Measurements from ENCODE around the gene HDAC4. TPM values are rescaled to one million over a fixed set of nuclear protein-coding genes. Genes with fewer than 3 reads are reported as not detected.
A peak's percentile ranks its signal among the peaks of the same experiment; 100 is the strongest.

The HDAC4 gene
- total and polyA plus RNA-seq, 4 donors: 2.9 to 37.2 (median 4.4) TPM

DNA sequence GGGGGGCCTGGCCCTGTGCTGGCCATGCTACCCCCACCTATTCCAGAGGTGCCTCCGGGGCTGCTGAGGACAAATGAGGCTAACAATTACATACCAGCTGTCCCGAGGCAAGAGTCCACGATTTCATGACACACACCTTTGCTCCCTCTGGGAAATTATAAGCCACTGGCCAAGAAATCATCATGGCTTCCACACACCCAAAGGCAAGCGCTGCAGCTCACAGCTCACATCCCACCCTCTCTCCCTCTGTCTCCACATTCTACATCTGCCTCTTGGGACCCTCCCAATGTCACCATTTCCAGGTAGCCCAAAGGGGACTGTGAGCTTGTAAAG is 134.4 kb downstream of the HDAC4 start:
- no peak overlapping the region for H3K9ac ChIP-seq (ENCODE audit: low read depth in 1 of 2, low read length in 2 of 2)
- DNase-seq (ENCODE audit: low spot score): no peak
- TF ChIP-seq FOXA1 (IDR thresholded peaks at IDR 0.05) (no peak), NR2F2 (IDR thresholded peaks at IDR 0.05) (no peak)
- no peaks in the 10 kb centered on the region for H3K27me3 ChIP-seq (ENCODE audit: control insufficient read depth in 4 of 4, insufficient read depth in 4 of 4, low read length in 3 of 4)
- H3K36me3 ChIP-seq (ENCODE audit: control insufficient read depth in 4 of 4, insufficient read depth in 3 of 4, low read depth in 1 of 4, low read length in 3 of 4): no peaks in the 10 kb centered on the region
- 65% methylated on average over 4 of the region's 4 CpGs for WGBS
- H3K4me3 ChIP-seq (ENCODE audit: low read depth in 1 of 3, low read length in 3 of 3): no peak overlapping the region
- peaks cover 16 to 32% (median 26%) of the 10 kb centered on the region in 4 donors for H3K4me1 ChIP-seq (ENCODE audit: control insufficient read depth in 4 of 4, insufficient read depth in 4 of 4, low read length in 3 of 4)
- H3K27ac ChIP-seq (ENCODE audit: low read depth in 1 of 2, low read length in 2 of 2): no peak overlapping the region
- H3K9me3 ChIP-seq (ENCODE audit: control insufficient read depth in 4 of 4, low read length in 3 of 4): no peaks in the 10 kb centered on the region

- TF ChIP-seq SP1 (IDR thresholded peaks at IDR 0.05): no peak
- Histone ChIP-seq H3K4me1 (ENCODE audit: control insufficient read depth in 4 of 4, insufficient read depth in 4 of 4, low read length in 3 of 4) (peaks cover 16 to 32% (median 26%) of the 10 kb centered on the region in 4 donors), H3K9ac (ENCODE audit: low read depth in 1 of 2, low read length in 2 of 2) (no peak overlapping the region), H3K9me3 (ENCODE audit: control insufficient read depth in 4 of 4, low read length in 3 of 4) (no peaks in the 10 kb centered on the region), H3K4me3 (ENCODE audit: low read depth in 1 of 3, low read length in 3 of 3) (no peak overlapping the region), H3K27me3 (ENCODE audit: control insufficient read depth in 4 of 4, insufficient read depth in 4 of 4, low read length in 3 of 4) (no peaks in the 10 kb centered on the region), H3K36me3 (ENCODE audit: control insufficient read depth in 4 of 4, insufficient read depth in 3 of 4, low read depth in 1 of 4, low read length in 3 of 4) (no peaks in the 10 kb centered on the region), H3K27ac (ENCODE audit: low read depth in 1 of 2, low read length in 2 of 2) (no peak overlapping the region)
- 97% methylated on average over 14 of the region's 14 CpGs for WGBS
- peak; percentile 31 for DNase-seq (ENCODE audit: low spot score)
Measured at GRCh38 chr2:239265681-239266433, 135.0 kb downstream of the HDAC4 start.

DNA sequence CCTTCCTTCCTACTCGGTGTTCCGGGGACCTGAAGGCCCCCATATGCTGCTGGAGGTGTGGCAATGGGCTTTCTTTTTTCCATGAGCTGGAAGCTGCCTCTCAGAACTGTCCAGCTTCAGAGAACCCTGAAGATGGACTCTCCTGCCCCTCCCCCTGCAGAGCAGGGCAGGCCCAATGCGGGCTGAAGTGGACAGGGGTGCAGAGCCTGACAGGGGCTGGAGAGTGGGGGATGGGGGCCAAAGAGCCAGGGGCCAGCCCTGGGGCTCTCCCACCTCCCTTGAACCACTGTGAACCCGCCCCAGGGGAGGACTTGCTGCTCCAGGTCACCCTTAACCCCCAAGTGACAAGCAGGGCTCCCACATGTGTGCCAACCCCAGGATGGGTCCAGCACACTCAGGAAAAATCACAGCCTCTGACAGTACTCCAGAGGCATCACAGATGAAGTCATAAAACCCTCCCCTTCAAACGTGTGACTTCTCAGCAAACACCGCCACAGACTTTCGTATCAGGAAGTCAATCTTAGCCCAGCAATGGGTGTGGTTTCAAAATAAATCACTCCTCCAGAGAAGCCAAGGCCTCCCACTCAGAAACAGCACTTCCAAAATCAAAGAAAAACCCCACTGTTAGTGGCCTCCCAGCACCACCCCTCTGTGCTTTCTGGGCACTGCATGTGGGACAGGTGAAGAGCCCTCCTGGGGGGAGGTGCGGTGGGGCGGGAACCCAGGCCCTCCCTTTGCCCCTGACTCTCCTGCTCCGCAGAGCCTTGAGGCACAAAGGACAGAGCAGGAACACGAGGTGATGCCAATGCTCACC is 135.8 kb downstream of the HDAC4 start:
- H3K27ac ChIP-seq (ENCODE audit: low read depth in 1 of 2, low read length in 2 of 2): peak overlapping the region in 1 of 2 donors; percentile 2
- WGBS: 67% methylated on average over 11 of the region's 11 CpGs
- H3K36me3 ChIP-seq (ENCODE audit: control insufficient read depth in 4 of 4, insufficient read depth in 3 of 4, low read depth in 1 of 4, low read length in 3 of 4): no peaks in the 10 kb centered on the region
- no peak overlapping the region for H3K4me3 ChIP-seq (ENCODE audit: low read depth in 1 of 3, low read length in 3 of 3)
- H3K9me3 ChIP-seq (ENCODE audit: control insufficient read depth in 4 of 4, low read length in 3 of 4): no peaks in the 10 kb centered on the region
- no peaks in the 10 kb centered on the region for H3K27me3 ChIP-seq (ENCODE audit: control insufficient read depth in 4 of 4, insufficient read depth in 4 of 4, low read length in 3 of 4)
- peak; percentile 27 for DNase-seq (ENCODE audit: low spot score)
- peaks cover 16 to 32% (median 26%) of the 10 kb centered on the region in 4 donors for H3K4me1 ChIP-seq (ENCODE audit: control insufficient read depth in 4 of 4, insufficient read depth in 4 of 4, low read length in 3 of 4)
- TF ChIP-seq HNF4A (conservative IDR thresholded peaks at IDR 0.05): no peak
- TF ChIP-seq FOXA1 (IDR thresholded peaks at IDR 0.05): no peak
- no peak for TF ChIP-seq TAF1 (conservative IDR thresholded peaks at IDR 0.05)
- TF ChIP-seq EGR1 (IDR thresholded peaks at IDR 0.05; ENCODE audit: low read depth in 2 of 2): no peak
- TF ChIP-seq FOXA2 (IDR thresholded peaks at IDR 0.05): no peak
- TF ChIP-seq HNF4G (IDR thresholded peaks at IDR 0.05): no peak
- TF ChIP-seq SP1 (IDR thresholded peaks at IDR 0.05): no peak
- TF ChIP-seq, protein P1, sequence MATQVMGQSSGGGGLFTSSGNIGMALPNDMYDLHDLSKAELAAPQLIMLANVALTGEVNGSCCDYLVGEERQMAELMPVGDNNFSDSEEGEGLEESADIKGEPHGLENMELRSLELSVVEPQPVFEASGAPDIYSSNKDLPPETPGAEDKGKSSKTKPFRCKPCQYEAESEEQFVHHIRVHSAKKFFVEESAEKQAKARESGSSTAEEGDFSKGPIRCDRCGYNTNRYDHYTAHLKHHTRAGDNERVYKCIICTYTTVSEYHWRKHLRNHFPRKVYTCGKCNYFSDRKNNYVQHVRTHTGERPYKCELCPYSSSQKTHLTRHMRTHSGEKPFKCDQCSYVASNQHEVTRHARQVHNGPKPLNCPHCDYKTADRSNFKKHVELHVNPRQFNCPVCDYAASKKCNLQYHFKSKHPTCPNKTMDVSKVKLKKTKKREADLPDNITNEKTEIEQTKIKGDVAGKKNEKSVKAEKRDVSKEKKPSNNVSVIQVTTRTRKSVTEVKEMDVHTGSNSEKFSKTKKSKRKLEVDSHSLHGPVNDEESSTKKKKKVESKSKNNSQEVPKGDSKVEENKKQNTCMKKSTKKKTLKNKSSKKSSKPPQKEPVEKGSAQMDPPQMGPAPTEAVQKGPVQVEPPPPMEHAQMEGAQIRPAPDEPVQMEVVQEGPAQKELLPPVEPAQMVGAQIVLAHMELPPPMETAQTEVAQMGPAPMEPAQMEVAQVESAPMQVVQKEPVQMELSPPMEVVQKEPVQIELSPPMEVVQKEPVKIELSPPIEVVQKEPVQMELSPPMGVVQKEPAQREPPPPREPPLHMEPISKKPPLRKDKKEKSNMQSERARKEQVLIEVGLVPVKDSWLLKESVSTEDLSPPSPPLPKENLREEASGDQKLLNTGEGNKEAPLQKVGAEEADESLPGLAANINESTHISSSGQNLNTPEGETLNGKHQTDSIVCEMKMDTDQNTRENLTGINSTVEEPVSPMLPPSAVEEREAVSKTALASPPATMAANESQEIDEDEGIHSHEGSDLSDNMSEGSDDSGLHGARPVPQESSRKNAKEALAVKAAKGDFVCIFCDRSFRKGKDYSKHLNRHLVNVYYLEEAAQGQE (IDR thresholded peaks at IDR 0.05): no peak
- TF ChIP-seq CTCF (IDR thresholded peaks at IDR 0.05; ENCODE audit: low read depth, low read length, missing input control): no peak
- no peak for TF ChIP-seq RAD21 (IDR thresholded peaks at IDR 0.05)
- TF ChIP-seq RXRA (IDR thresholded peaks at IDR 0.05): no peak
- H3K9ac ChIP-seq (ENCODE audit: low read depth in 1 of 2, low read length in 2 of 2): no peak overlapping the region
